AG04450 (cell line): ENCODE results near the gene ALDH3B2. TPM values are rescaled to one million over a fixed set of nuclear protein-coding genes. Genes with fewer than 3 reads are reported as not detected.

ENCODE experiments used
- CTCF ChIA-PET: fragments of 300-600, 350-600 bp; formaldehyde crosslinking; extraction: SDS; loops from one replicate; lab custom pipeline; 2022; ENCODE audit warnings: antibody characterized with exemption, inconsistent platforms; lab: Charles Lee
- POLR2A ChIA-PET: fragments of 350-600 bp; formaldehyde crosslinking; extraction: SDS; loops from one replicate; lab custom pipeline; 2021; ENCODE audit warnings: antibody characterized with exemption, inconsistent platforms; lab: Yijun Ruan, JAX
- DNase-seq: peaks from one replicate; pipeline ENCODE4 v3.0.0-alpha.2; 2011; ENCODE audit warnings: low read depth, low spot score
- H3K27ac ChIP-seq: one replicate; pipeline ENCODE4 v1.5.1; 2012; ENCODE audit warnings: low read depth, low read length, control low read depth
- H3K27me3 ChIP-seq: one replicate; pipeline ENCODE4 v1.6.0; 2012; ENCODE audit warnings: low read length; ENCODE audit not compliant: control insufficient read depth, insufficient read depth
- H3K4me3 ChIP-seq: 2 replicates; pipeline ENCODE4 v1.5.1; 2011; ENCODE audit warnings: mild to moderate bottlenecking, low read depth, low read length, control low read depth
- H3K9me3 ChIP-seq: 2 replicates; pipeline ENCODE4 v1.5.1; 2012; ENCODE audit warnings: low read length; ENCODE audit not compliant: control insufficient read depth, insufficient read depth
- polyA plus RNA-seq: library from polyadenylated mRNA; depleted of rRNA; stranded (reverse); fragments of >200 nt; gene quantifications from 2 replicates; pipeline ENCODE4 v1.2.3, GENCODE V29; 2011
- TF ChIP-seq, protein P1 (sequence below): IDR thresholded peaks from 2 replicates; pipeline ENCODE4 v1.5.1; 2011; ENCODE audit warnings: low read depth, low read length, control low read depth, inconsistent platforms

Gene ALDH3B2
- polyA plus RNA-seq, 1 experiment: not detected

DNA sequence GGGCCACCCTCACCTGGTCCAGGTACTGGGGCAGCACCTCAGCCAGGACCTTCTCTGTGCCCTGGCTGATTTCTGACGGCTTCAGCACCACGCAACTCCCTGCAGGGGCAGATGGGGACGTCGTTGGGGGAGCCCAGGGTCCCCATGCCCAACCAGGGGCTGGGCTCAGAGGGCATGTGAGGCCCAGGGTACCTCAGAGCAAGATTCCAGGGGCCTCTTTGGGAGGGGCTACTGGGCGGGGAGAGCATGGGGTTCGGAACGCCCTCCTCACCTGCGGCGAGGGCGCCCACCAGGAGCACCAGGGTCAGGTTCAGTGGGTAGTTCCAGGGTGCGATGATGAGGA lies 8.1 kb downstream of the ALDH3B2 start:
- Histone ChIP-seq H3K27ac (no peak overlapping the region), H3K4me3 (no peak overlapping the region), H3K27me3 (peaks cover 12% of the 10 kb centered on the region), H3K9me3 (no peaks in the 10 kb centered on the region; the same call in 1 of the 2 replicates)
- POLR2A ChIA-PET: no interaction called here
- TF ChIP-seq, protein P1, sequence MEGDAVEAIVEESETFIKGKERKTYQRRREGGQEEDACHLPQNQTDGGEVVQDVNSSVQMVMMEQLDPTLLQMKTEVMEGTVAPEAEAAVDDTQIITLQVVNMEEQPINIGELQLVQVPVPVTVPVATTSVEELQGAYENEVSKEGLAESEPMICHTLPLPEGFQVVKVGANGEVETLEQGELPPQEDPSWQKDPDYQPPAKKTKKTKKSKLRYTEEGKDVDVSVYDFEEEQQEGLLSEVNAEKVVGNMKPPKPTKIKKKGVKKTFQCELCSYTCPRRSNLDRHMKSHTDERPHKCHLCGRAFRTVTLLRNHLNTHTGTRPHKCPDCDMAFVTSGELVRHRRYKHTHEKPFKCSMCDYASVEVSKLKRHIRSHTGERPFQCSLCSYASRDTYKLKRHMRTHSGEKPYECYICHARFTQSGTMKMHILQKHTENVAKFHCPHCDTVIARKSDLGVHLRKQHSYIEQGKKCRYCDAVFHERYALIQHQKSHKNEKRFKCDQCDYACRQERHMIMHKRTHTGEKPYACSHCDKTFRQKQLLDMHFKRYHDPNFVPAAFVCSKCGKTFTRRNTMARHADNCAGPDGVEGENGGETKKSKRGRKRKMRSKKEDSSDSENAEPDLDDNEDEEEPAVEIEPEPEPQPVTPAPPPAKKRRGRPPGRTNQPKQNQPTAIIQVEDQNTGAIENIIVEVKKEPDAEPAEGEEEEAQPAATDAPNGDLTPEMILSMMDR: no peak
- no peak for DNase-seq
- CTCF ChIA-PET: no interaction called here

DNA sequence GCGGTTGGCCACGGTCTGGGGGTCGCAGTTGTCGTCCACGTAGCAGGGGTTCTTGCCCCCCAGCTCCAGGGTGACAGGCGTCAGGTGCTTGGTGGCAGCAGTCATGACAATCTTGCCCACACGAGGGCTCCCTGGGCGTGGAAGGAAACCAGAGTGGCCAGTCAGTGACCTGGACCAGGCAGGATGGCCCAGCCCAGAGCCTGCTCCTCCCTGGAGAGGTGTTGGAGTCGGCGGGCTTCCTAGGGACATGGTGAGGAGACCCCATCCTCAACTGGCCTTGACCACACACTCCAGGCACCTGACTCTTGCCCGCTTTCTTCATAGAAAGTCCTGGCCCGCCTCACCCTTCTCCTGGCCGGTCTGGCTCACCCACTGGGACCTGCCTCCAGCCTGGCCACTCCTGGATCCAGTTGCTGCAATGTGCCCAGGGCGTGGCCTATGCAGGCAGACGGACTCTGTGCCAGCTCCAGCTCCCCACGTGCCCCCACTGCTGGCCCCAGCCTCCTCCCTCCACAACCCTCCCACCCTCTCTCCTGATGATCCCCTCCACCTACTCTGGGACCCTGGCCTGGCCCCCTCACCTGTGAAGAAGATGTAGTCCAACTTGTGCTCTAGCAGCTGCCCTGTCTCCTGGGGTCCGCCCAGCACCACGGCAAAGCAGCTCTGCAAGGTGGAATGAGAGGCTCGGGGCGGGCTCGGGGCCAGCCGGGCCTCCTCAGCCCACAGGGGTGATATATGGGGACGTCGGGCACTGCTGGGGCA lies 8.7 kb downstream of the ALDH3B2 start:
- CTCF ChIA-PET: no interaction called here
- POLR2A ChIA-PET: no interaction called here
- H3K4me3 ChIP-seq: no peak overlapping the region
- H3K27ac ChIP-seq: no peak overlapping the region
- no peaks in the 10 kb centered on the region; the same call in 1 of the 2 replicates for H3K9me3 ChIP-seq
- TF ChIP-seq, protein P1: no peak
- H3K27me3 ChIP-seq: peaks cover 12% of the 10 kb centered on the region
- DNase-seq: no peak

DNA sequence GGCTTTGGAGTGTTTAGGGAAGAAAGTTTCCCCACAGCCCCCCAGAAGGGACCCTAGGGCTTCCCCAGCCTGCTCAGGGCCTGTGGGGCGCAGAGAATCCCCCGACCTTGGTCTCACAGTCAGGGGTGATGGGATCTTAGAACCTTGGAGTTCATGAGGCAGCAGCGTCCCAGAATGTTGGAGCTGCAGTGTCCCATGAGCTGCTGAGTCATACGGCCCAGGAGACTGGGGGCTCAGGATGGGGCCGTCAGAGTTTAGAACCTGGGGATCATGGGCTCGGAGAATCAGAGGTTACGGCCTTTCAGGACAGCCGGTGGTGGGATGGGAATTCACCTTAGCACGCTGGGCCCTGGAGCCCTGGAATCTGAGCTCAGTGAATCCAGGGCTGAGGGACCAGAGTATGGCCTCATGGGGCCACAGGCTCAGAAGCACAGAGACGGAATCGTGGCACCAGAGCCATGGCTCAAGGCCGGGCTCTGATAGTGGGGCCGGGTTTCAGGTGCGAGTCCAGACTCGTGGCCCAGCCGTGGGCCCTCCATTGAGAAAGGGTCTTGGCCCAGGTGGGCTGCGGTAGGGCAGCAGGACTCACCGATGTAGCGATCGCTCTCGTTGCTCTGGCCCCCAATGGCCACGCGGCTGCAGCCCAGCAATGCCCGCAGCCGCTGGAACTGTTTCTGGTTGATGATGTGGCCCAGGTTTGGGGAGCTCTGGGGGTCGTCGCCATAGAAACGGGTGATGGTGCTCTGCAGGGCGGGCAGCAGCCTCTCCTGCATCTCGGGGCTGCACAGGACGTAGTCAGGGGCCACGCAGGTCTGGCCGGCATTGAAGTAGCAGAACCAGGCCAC lies 9.5 kb downstream of the ALDH3B2 start:
- TF ChIP-seq, protein P1: no peak
- CTCF ChIA-PET: no interaction called here
- POLR2A ChIA-PET: no interaction called here
- Histone ChIP-seq H3K4me3 (no peak overlapping the region), H3K27me3 (peaks cover 12% of the 10 kb centered on the region), H3K27ac (no peak overlapping the region), H3K9me3 (no peaks in the 10 kb centered on the region; the same call in 1 of the 2 replicates)
- DNase-seq: no peak

DNA sequence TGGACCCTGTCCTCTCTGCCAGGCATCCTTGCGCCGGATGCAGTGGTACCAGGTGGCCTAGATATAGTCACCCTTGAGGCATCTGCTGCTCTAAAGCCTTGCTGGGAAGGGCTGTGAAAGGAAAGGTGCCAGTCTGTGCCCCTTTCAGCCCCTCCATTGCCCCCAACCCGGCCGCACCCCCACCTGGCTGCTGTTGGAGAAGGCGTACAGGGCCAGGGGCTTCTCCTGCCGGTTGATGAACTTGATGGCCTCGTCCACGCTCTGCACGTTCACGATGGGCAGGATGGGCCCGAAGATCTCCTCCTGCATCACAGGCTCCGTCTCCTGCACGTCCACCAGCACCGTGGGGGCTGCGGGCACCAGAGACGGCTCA lies 10.2 kb downstream of the ALDH3B2 start:
- TF ChIP-seq, protein P1: no peak
- no peaks in the 10 kb centered on the region; the same call in 1 of the 2 replicates for H3K9me3 ChIP-seq
- no peak overlapping the region for H3K27ac ChIP-seq
- no peak overlapping the region for H3K4me3 ChIP-seq
- POLR2A ChIA-PET: no interaction called here
- DNase-seq: no peak
- CTCF ChIA-PET: no interaction called here
- H3K27me3 ChIP-seq: peaks cover 12% of the 10 kb centered on the region
